ENCODE data around the gene SORL1-AS1.

The SORL1-AS1 gene

DNA sequence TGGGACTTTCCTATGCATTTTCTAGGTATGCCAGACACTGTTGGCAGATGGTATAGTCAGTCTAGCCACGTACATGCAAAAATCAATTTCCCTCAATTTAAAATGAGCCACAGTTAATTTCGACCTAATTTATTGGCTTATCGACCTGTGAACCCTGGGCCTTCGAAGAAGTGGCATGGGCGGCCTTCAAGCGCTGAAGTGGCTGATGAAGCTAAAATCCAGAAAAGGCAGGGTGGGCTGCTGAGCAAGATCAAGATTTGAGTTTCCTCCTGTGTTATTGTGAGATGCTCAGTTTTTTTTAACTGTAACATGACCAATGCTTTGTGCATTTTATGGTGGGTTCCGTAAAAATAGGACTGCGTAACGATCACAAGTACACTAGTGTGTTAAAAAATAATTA, 5.8 kb upstream of the SORL1-AS1 start:
- DNase-seq, result no peak
- POLR2A ChIA-PET, result interaction anchor here (2.0 to 11.2 kb wide), 3 partner anchors 8 to 24 kb away, joined by 4 to 187 read pairs (median 22); partner anchors contain the start of genes SORL1 and SORL1-AS1
- peaks cover 70% of the 10 kb centered on the region for H3K36me3 Mint-ChIP-seq (ENCODE audit: low read depth)
- no peaks in the 10 kb centered on the region for H3K9me3 Mint-ChIP-seq
- CTCF ChIA-PET, result no interaction called here
- H3K4me1 Mint-ChIP-seq, result peaks cover 95% of the 10 kb centered on the region
- H3K27ac Mint-ChIP-seq, result no peak overlapping the region
- H3K27me3 Mint-ChIP-seq, result no peaks in the 10 kb centered on the region
- no peak overlapping the region for H3K4me3 Mint-ChIP-seq

- no peaks in the 10 kb centered on the region for H3K9me3 Mint-ChIP-seq
- no peaks in the 10 kb centered on the region for H3K27me3 Mint-ChIP-seq
- H3K4me3 Mint-ChIP-seq, result peak overlapping the region; percentile 46
- POLR2A ChIA-PET, result interaction anchor here (1.2 to 4.8 kb wide), 3 partner anchors 8 to 25 kb away, joined by 5 to 22 read pairs (median 6); no protein-coding TSS in a partner anchor
- peaks cover 89% of the 10 kb centered on the region for H3K4me1 Mint-ChIP-seq
- no peak for DNase-seq
- H3K27ac Mint-ChIP-seq, result peak overlapping the region; percentile 12
- CTCF ChIA-PET, result interaction anchor here (1.3 kb wide), 1 partner anchor 9 kb away, joined by 3 read pairs; no protein-coding TSS in a partner anchor
- H3K36me3 Mint-ChIP-seq (ENCODE audit: low read depth), result peaks cover 73% of the 10 kb centered on the region
Observed at GRCh38 chr11:121456816-121457431, 4.2 kb upstream of the SORL1-AS1 start.

DNA sequence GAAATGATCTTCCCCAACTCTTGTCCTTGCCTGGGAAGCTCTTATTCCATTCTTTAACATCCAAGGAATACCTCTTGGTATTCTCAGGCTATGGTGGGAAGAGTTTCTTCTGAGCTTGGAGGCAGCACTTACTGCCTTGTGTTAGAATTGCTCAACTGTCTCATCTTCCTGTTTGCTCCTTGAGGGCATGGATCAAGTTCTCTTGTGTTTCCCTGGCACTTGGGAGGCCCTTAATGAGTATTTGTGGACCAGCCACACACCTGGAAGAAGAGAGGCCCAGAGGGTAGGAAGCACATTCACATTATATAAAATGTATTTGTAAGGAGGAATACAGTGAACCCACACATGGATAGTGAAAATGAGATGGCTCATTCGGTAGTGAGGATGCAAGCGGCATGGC, 3.4 kb upstream of the SORL1-AS1 start:
- POLR2A ChIA-PET, result interaction anchor here (1.2 to 4.8 kb wide), 3 partner anchors 8 to 25 kb away, joined by 5 to 22 read pairs (median 6); no protein-coding TSS in a partner anchor

GRCh38 chr11:121455115-121455514, 2.3 kb upstream of the SORL1-AS1 start:
- CTCF ChIA-PET, result interaction anchor here (1.1 kb wide), 1 partner anchor 11 kb away, joined by 3 read pairs; no protein-coding TSS in a partner anchor
- H3K9me3 Mint-ChIP-seq, result no peaks in the 10 kb centered on the region
- POLR2A ChIA-PET, result no interaction called here
- H3K4me1 Mint-ChIP-seq, result peaks cover 87% of the 10 kb centered on the region
- peak overlapping the region; percentile 37 for H3K27ac Mint-ChIP-seq
- DNase-seq, result no peak
- peak overlapping the region; percentile 94 for H3K4me3 Mint-ChIP-seq
- peaks cover 72% of the 10 kb centered on the region for H3K36me3 Mint-ChIP-seq (ENCODE audit: low read depth)
- no peaks in the 10 kb centered on the region for H3K27me3 Mint-ChIP-seq

More for the DNA sequence above, 3.4 kb upstream of the SORL1-AS1 start:
- Mint-ChIP-seq H3K4me1 (peaks cover 86% of the 10 kb centered on the region), H3K27ac (peak overlapping the region; percentile 4), H3K36me3 (ENCODE audit: low read depth) (peaks cover 75% of the 10 kb centered on the region), H3K4me3 (peak overlapping the region; percentile 41), H3K27me3 (no peaks in the 10 kb centered on the region), H3K9me3 (no peaks in the 10 kb centered on the region)
- CTCF ChIA-PET, result interaction anchor here (1.3 kb wide), 1 partner anchor 10 kb away, joined by 3 read pairs; no protein-coding TSS in a partner anchor
- DNase-seq, result no peak

GRCh38 chr11:121453589-121454299, 977 bp upstream of the SORL1-AS1 start:
- H3K27me3 Mint-ChIP-seq, result no peaks in the 10 kb centered on the region
- H3K4me1 Mint-ChIP-seq, result peaks cover 87% of the 10 kb centered on the region
- H3K9me3 Mint-ChIP-seq, result no peaks in the 10 kb centered on the region
- CTCF ChIA-PET, result interaction anchor here (1.0 kb wide), 1 partner anchor 15 kb away, joined by 3 read pairs; no protein-coding TSS in a partner anchor
- POLR2A ChIA-PET, result interaction anchor here (0.7 to 4.7 kb wide), 6 partner anchors 10 to 36 kb away, joined by 3 to 53 read pairs (median 4); no protein-coding TSS in a partner anchor
- DNase-seq, result no peak
- H3K27ac Mint-ChIP-seq, result peak overlapping the region; percentile 62
- peak overlapping the region; percentile 94 for H3K4me3 Mint-ChIP-seq
- H3K36me3 Mint-ChIP-seq (ENCODE audit: low read depth), result peaks cover 59% of the 10 kb centered on the region

GRCh38 chr11:121451986-121452608, 670 bp downstream of the SORL1-AS1 start, which contains the start of gene SORL1:
SORL1 (plus strand) TSS chr11:121452314; CDS start chr11:121452332, 18 bp downstream.
- no peaks in the 10 kb centered on the region for H3K27me3 Mint-ChIP-seq
- peaks cover 86% of the 10 kb centered on the region for H3K4me1 Mint-ChIP-seq
- peak within 1 kb of the TSS; percentile 90 for H3K27ac Mint-ChIP-seq
- H3K36me3 Mint-ChIP-seq (ENCODE audit: low read depth), result peaks cover 55% of the 10 kb centered on the region
- ChIA-PET POLR2A (interaction anchor here (0.6 to 5.7 kb wide), 14 partner anchors 12 to 160 kb away, joined by 3 to 187 read pairs (median 5); partner anchors contain the start of gene SC5D), CTCF (interaction anchor here (0.6 to 4.6 kb wide), 12 partner anchors 10 to 200 kb away, joined by 3 to 91 read pairs (median 4); no protein-coding TSS in a partner anchor)
- no peaks in the 10 kb centered on the region for H3K9me3 Mint-ChIP-seq
- peak; percentile 78 for DNase-seq
- H3K4me3 Mint-ChIP-seq, result peak within 1 kb of the TSS; percentile 94

- ChIA-PET CTCF (interaction anchor here (0.6 to 4.6 kb wide), 18 partner anchors 9 to 199 kb away, joined by 3 to 91 read pairs (median 4); no protein-coding TSS in a partner anchor), POLR2A (interaction anchor here (0.7 to 5.7 kb wide), 21 partner anchors 9 to 159 kb away, joined by 3 to 187 read pairs (median 5); partner anchors contain the start of gene SC5D)
- Mint-ChIP-seq H3K27ac (peak overlapping the region; percentile 90), H3K4me3 (peak overlapping the region; percentile 94), H3K9me3 (no peaks in the 10 kb centered on the region), H3K36me3 (ENCODE audit: low read depth) (peaks cover 52% of the 10 kb centered on the region), H3K27me3 (no peaks in the 10 kb centered on the region), H3K4me1 (peaks cover 82% of the 10 kb centered on the region)
- DNase-seq, result peak; percentile 41
Observed at GRCh38 chr11:121451178-121451985, 1.4 kb downstream of the SORL1-AS1 start.

DNA sequence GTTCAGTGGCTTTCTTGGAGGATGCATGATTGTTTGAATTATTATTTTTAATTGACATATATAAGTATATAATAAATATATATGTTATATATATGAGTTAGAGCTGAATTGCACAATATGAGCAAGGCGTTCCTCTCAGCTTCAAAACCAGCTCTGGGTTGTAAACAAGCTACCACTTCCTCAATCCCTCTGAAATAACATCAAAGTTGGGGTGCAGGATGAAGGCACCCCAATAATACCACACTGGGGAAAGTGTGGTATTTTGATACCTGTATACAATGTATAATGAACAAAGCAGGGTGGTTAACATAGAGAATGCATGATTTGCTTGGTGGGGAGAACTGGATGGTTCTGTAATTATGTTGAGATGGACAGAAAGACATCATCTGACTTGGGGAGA, 2.4 kb downstream of the SORL1-AS1 start:
- H3K4me1 Mint-ChIP-seq, result peaks cover 82% of the 10 kb centered on the region
- peaks cover 53% of the 10 kb centered on the region for H3K36me3 Mint-ChIP-seq (ENCODE audit: low read depth)
- peak overlapping the region; percentile 94 for H3K4me3 Mint-ChIP-seq
- H3K27ac Mint-ChIP-seq, result peak overlapping the region; percentile 90
- H3K27me3 Mint-ChIP-seq, result no peaks in the 10 kb centered on the region
- no peaks in the 10 kb centered on the region for H3K9me3 Mint-ChIP-seq
- no peak for DNase-seq
- ChIA-PET CTCF (interaction anchor here (1.2 to 4.6 kb wide), 8 partner anchors 8 to 140 kb away, joined by 3 to 91 read pairs (median 6); no protein-coding TSS in a partner anchor), POLR2A (interaction anchor here (1.2 to 5.7 kb wide), 14 partner anchors 8 to 158 kb away, joined by 3 to 187 read pairs (median 6); partner anchors contain the start of gene SC5D)

- Mint-ChIP-seq H3K9me3 (no peaks in the 10 kb centered on the region), H3K27me3 (no peaks in the 10 kb centered on the region), H3K4me3 (peak overlapping the region; percentile 51), H3K27ac (peak overlapping the region; percentile 90), H3K4me1 (peaks cover 81% of the 10 kb centered on the region), H3K36me3 (ENCODE audit: low read depth) (peaks cover 46% of the 10 kb centered on the region)
- POLR2A ChIA-PET, result interaction anchor here (0.9 to 5.7 kb wide), 13 partner anchors 14 to 157 kb away, joined by 3 to 187 read pairs (median 5); partner anchors contain the start of gene SC5D
- CTCF ChIA-PET, result interaction anchor here (0.8 to 4.6 kb wide), 5 partner anchors 14 to 141 kb away, joined by 4 to 91 read pairs (median 5); no protein-coding TSS in a partner anchor
- no peak for DNase-seq
Observed at GRCh38 chr11:121449626-121450025, 3.1 kb downstream of the SORL1-AS1 start.

- ChIA-PET POLR2A (interaction anchor here (0.9 to 5.7 kb wide), 10 partner anchors 14 to 157 kb away, joined by 3 to 187 read pairs (median 6); partner anchors contain the start of gene SC5D), CTCF (interaction anchor here (0.8 to 4.6 kb wide), 4 partner anchors 15 to 142 kb away, joined by 4 to 91 read pairs (median 5); no protein-coding TSS in a partner anchor)
- Mint-ChIP-seq H3K4me3 (peak overlapping the region; percentile 51), H3K4me1 (peaks cover 79% of the 10 kb centered on the region), H3K27ac (peak overlapping the region; percentile 90), H3K9me3 (no peaks in the 10 kb centered on the region), H3K36me3 (ENCODE audit: low read depth) (peaks cover 45% of the 10 kb centered on the region), H3K27me3 (no peaks in the 10 kb centered on the region)
- DNase-seq, result peak; percentile 29
Observed at GRCh38 chr11:121449123-121449522, 3.6 kb downstream of the SORL1-AS1 start.

DNA sequence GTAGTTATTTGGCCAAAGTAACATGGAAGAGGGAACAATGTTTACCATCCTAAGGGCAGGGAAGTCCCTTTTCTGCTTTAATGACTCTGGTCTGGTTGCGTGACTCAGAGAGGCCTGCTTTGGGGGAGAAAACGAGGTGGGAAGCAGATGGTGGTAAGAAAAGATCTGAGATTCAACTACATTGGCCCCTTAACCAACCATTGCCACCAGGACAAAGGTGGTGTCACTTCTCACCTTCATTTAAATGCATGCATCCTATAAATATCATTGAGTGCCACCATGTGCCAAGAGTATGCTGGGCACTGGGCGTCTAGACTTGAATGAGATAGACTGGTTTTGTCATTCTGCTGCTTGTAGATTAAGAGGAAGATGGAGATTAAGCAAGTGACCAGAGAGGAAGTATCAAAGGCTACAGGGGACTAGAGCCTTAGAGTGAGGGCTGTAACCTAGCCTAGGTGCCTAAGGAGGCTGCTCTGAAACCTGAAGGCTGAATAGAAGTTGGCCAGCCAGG, 4.3 kb downstream of the SORL1-AS1 start:
- CTCF ChIA-PET, result interaction anchor here (1.8 to 4.6 kb wide), 2 partner anchors 15 to 34 kb away, joined by 5 to 91 read pairs; no protein-coding TSS in a partner anchor
- POLR2A ChIA-PET, result interaction anchor here (1.0 to 5.7 kb wide), 7 partner anchors 13 to 81 kb away, joined by 4 to 187 read pairs (median 8); no protein-coding TSS in a partner anchor
- peaks cover 39% of the 10 kb centered on the region for H3K36me3 Mint-ChIP-seq (ENCODE audit: low read depth)

More for the DNA sequence above, 4.3 kb downstream of the SORL1-AS1 start:
- Mint-ChIP-seq H3K27ac (peak overlapping the region; percentile 90), H3K9me3 (no peaks in the 10 kb centered on the region), H3K4me1 (peaks cover 75% of the 10 kb centered on the region), H3K4me3 (no peak overlapping the region), H3K27me3 (no peaks in the 10 kb centered on the region)
- DNase-seq, result no peak
